GM23338 (cell line): ENCODE measurements around the gene GJE1. TPM values are rescaled to one million over a fixed set of nuclear protein-coding genes. Genes with fewer than 3 reads are reported as not detected.
"Not testable (repeated sequence)": the region's sequence is repeated elsewhere in the genome, so short reads cannot be mapped to it uniquely, and the experiment has no call there.

ENCODE experiments used
- ATAC-seq: fragments of 200-7000 bp; cut with Tn5 transposase; 3 replicates; pipeline ENCODE4 v1.9.1; 2020
- DNase-seq: peaks from one replicate; pipeline ENCODE4 v3.0.0-alpha.2; 2015; ENCODE audit warnings: low spot score
- H2AFZ ChIP-seq: fragments of 200-600 bp; sonication (generic); 2 replicates; pipeline ENCODE4 v1.8.0; 2016; ENCODE audit warnings: antibody characterized with exemption, mild to moderate bottlenecking, moderate library complexity
- H3F3A ChIP-seq: fragments of 200-600 bp; sonication (generic); replicated peaks from 2 replicates; pipeline ENCODE4 v1.8.0; 2017; ENCODE audit warnings: antibody characterized with exemption, mixed run types, low read depth
- H3K27ac ChIP-seq: fragments of 200-600 bp; sonication (generic); 2 replicates; pipeline ENCODE4 v1.6.1; 2016; ENCODE audit warnings: low read depth
- H3K27me3 ChIP-seq: fragments of 200-600 bp; sonication (generic); 2 replicates; pipeline ENCODE4 v1.8.0; 2016; ENCODE audit warnings: mild to moderate bottlenecking, mixed run types, moderate library complexity; ENCODE audit not compliant: insufficient read depth
- H3K36me3 ChIP-seq: fragments of 200-600 bp; sonication (generic); 2 replicates; pipeline ENCODE4 v1.8.0; 2016; ENCODE audit warnings: mild to moderate bottlenecking; ENCODE audit not compliant: insufficient read depth
- H3K4me1 ChIP-seq: fragments of 200-600 bp; sonication (generic); 2 replicates; pipeline ENCODE4 v1.8.0; 2016; ENCODE audit warnings: mild to moderate bottlenecking, moderate library complexity; ENCODE audit not compliant: insufficient read depth
- H3K4me2 ChIP-seq: fragments of 200-600 bp; sonication (generic); 2 replicates; pipeline ENCODE4 v1.7.1; 2017; ENCODE audit warnings: mixed run types
- H3K4me3 ChIP-seq: fragments of 200-600 bp; sonication (generic); 2 replicates; pipeline ENCODE4 v1.6.1; 2016; ENCODE audit warnings: mixed run types
- H3K79me2 ChIP-seq: fragments of 200-600 bp; sonication (generic); replicated peaks from 2 replicates; pipeline ENCODE4 v1.8.0; 2017; ENCODE audit warnings: mild to moderate bottlenecking; ENCODE audit not compliant: insufficient read depth
- H3K9me2 ChIP-seq: fragments of 200-600 bp; sonication (generic); 2 replicates; pipeline ENCODE4 v1.8.0; 2017; ENCODE audit not compliant: insufficient read depth
- H4K20me1 ChIP-seq: fragments of 200-600 bp; sonication (generic); replicated peaks from 2 replicates; pipeline ENCODE4 v1.8.0; 2017; ENCODE audit warnings: mild to moderate bottlenecking; ENCODE audit not compliant: insufficient read depth
- H3K27ac Mint-ChIP-seq: 2 replicates; pipeline ENCODE4 v1.8.0; 2020; ENCODE audit warnings: inconsistent platforms, mild to moderate bottlenecking, moderate library complexity, mixed read lengths
- H3K27me3 Mint-ChIP-seq: 3 replicates; pipeline ENCODE4 v1.8.0; 2022; ENCODE audit warnings: low read depth, mild to moderate bottlenecking, moderate library complexity, mixed read lengths, inconsistent platforms; ENCODE audit not compliant: insufficient read depth, poor library complexity
- H3K36me3 Mint-ChIP-seq: 3 replicates; pipeline ENCODE4 v1.8.0; 2021; ENCODE audit warnings: low read depth, mild to moderate bottlenecking, inconsistent platforms, moderate library complexity, mixed read lengths
- H3K4me1 Mint-ChIP-seq: 3 replicates; pipeline ENCODE4 v1.8.0; 2020; ENCODE audit warnings: mild to moderate bottlenecking, inconsistent platforms, mixed read lengths
- H3K4me3 Mint-ChIP-seq: 3 replicates; pipeline ENCODE4 v1.8.0; 2021; ENCODE audit warnings: moderate library complexity, mild to moderate bottlenecking, inconsistent platforms, mixed read lengths
- H3K9me3 Mint-ChIP-seq: 3 replicates; pipeline ENCODE4 v1.8.0; 2020; ENCODE audit warnings: moderate library complexity, mild to moderate bottlenecking, inconsistent platforms, mixed read lengths
- CREB1 ChIP-seq: fragments of 250-450 bp; sonication (Bioruptor Pico); IDR thresholded peaks from 2 replicates; pipeline ENCODE4 v1.5.0; 2020; ENCODE audit warnings: low read depth, mild to moderate bottlenecking, moderate library complexity
- EZH2phosphoT487 ChIP-seq: fragments of 200-600 bp; sonication (generic); IDR thresholded peaks from one replicate; pipeline ENCODE4 v1.8.1; 2018; ENCODE audit warnings: antibody characterized with exemption; ENCODE audit not compliant: unreplicated experiment
- NANOG ChIP-seq: IDR thresholded peaks from 2 replicates; pipeline ENCODE4 v1.6.1; 2016; ENCODE audit warnings: antibody characterized with exemption, borderline replicate concordance
- polyA plus RNA-seq: library from polyadenylated mRNA; unstranded; fragments of >200 nt; fragmentation: Nextera tagmentation; extraction: Ambion mirVana; gene quantifications from 2 replicates; pipeline ENCODE4 v1.2.1, GENCODE V29; 2016
- total RNA-seq: library from RNA; depleted of rRNA; stranded (reverse); fragments of >200 nt; shearing (Covaris generic); gene quantifications from 2 replicates; pipeline ENCODE4 v1.2.3, GENCODE V29; 2014
- TF ChIP-seq, protein P1 (sequence below), 2 experiments: fragments of 200-600 bp in 1 of 2; sonication (generic) in 1 of 2; conservative IDR thresholded peaks; 2 replicates each; pipeline versions ENCODE4 v1.5.1 to v1.6.1; 2016 to 2017; ENCODE audit warnings: antibody characterized with exemption in 2 of 2, low read depth in 2 of 2, mild to moderate bottlenecking in 2 of 2, moderate library complexity in 1 of 2
- TF ChIP-seq, protein P2 (sequence below): IDR thresholded peaks from 2 replicates; pipeline ENCODE4 v1.6.1; 2016; ENCODE audit warnings: antibody characterized with exemption

Gene GJE1
- total and polyA plus RNA-seq, 2 experiments from 2014 or later = not detected

DNA sequence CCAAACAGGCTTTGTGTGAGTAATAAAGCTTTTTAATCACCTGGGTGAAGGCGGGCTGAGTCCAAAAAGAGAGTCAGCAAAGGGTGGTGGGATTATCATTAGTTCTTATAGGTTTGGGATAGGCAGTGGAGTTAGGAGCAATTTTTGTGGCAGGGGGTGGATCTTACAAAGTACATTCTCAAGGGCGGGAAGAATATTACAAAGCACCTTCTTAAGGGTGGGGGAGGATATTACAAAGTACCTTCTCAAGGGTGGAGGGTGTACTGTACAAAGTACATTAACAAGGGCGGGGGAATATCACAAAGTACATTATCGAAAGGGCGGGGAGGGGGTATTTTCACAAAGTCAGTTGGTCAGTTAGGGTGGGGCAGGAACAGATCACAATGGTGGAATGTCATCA, 27.9 kb upstream of the GJE1 start:
- H3K4me3 Mint-ChIP-seq, H3K79me2 ChIP-seq, H3K9me2 ChIP-seq, H3K4me3 ChIP-seq, H3K9me3 Mint-ChIP-seq, ATAC-seq, H3F3A ChIP-seq, H2AFZ ChIP-seq, H3K27me3 Mint-ChIP-seq, H3K4me2 ChIP-seq, DNase-seq, H3K27ac ChIP-seq, H3K36me3 ChIP-seq, H4K20me1 ChIP-seq, H3K27ac Mint-ChIP-seq, H3K4me1 Mint-ChIP-seq, H3K36me3 Mint-ChIP-seq, H3K27me3 ChIP-seq: not testable (repeated sequence)
- H3K4me1 ChIP-seq = peaks cover 16% of the 10 kb centered on the region; the same call in 1 of the 2 replicates

DNA sequence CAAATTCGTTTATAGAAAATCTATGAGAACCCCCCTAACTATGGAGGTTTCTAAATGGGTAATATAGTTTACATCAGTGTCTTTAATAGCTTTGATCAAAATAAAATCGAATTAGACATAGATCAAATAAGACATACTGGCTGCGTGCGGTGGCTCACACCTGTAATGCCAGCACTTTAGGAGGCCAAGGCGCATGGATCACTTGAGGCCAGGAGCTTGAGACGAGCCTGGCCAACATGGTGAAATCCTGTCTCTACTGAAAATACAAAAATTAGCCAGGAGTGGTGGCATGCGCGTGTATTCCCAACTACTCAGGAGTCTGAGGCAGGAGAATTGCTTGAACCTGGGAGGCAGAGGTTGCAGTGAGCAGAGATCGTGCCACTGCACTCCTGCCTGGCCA, 21.9 kb upstream of the GJE1 start:
- not testable (repeated sequence) for H4K20me1 ChIP-seq, DNase-seq, H3K4me2 ChIP-seq, H3K4me3 Mint-ChIP-seq, H3K36me3 ChIP-seq, H3K27me3 Mint-ChIP-seq, ATAC-seq, H3K36me3 Mint-ChIP-seq, H3K79me2 ChIP-seq, H3K9me2 ChIP-seq, H3K4me3 ChIP-seq, H3K27ac ChIP-seq, H3K9me3 Mint-ChIP-seq, H3K27me3 ChIP-seq, H3K4me1 Mint-ChIP-seq, H2AFZ ChIP-seq, H3K27ac Mint-ChIP-seq, H3F3A ChIP-seq
- H3K4me1 ChIP-seq = peaks cover 12% of the 10 kb centered on the region; the same call in 1 of the 2 replicates

DNA sequence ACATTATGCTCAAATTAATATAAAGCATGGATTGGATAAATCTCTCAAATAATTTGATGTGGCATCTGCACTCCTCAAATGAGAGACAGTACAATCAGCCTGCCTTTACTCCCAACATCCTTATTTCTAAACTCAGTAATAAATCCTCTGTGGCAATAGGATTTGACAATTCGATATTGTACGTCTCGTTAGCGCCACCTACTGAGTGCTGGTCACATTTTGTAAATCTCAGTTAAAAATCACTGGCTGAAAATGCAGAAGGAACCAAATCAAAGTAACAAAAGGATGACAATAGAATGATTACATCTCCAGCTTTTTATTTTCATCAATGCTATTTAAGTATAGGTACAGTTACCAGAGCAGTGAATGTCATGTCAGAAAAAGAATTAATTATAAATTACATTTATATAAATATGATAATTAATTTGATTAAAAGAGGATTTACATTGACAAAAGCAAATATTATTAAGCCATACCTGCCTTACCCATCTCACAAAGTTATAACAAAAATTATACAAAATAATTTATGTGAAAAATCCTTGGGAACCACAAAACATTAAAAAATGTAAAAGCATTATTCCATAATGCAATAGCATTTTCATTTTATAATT, 20.2 kb upstream of the GJE1 start:
- H3K79me2 ChIP-seq = no peaks in the 10 kb centered on the region
- no peak overlapping the region for H3K4me3 ChIP-seq
- no peaks in the 10 kb centered on the region for H3K36me3 ChIP-seq
- no peak overlapping the region for H3K27ac ChIP-seq
- H2AFZ ChIP-seq = no peak overlapping the region
- H3K9me2 ChIP-seq = no peaks in the 10 kb centered on the region
- H3K36me3 Mint-ChIP-seq = no peaks in the 10 kb centered on the region
- H3K27me3 Mint-ChIP-seq = peaks cover 1% of the 10 kb centered on the region
- H3K4me2 ChIP-seq = no peak overlapping the region
- no peak overlapping the region for H3K27ac Mint-ChIP-seq
- H3K4me3 Mint-ChIP-seq = no peak overlapping the region
- H3K4me1 Mint-ChIP-seq = peaks cover 4% of the 10 kb centered on the region; the same call in 2 of the 3 replicates
- H3K27me3 ChIP-seq = no peaks in the 10 kb centered on the region
- ATAC-seq = no peak
- TF ChIP-seq CREB1 (no peak), EZH2phosphoT487 (no peak), NANOG (no peak)
- TF ChIP-seq, protein P1, sequence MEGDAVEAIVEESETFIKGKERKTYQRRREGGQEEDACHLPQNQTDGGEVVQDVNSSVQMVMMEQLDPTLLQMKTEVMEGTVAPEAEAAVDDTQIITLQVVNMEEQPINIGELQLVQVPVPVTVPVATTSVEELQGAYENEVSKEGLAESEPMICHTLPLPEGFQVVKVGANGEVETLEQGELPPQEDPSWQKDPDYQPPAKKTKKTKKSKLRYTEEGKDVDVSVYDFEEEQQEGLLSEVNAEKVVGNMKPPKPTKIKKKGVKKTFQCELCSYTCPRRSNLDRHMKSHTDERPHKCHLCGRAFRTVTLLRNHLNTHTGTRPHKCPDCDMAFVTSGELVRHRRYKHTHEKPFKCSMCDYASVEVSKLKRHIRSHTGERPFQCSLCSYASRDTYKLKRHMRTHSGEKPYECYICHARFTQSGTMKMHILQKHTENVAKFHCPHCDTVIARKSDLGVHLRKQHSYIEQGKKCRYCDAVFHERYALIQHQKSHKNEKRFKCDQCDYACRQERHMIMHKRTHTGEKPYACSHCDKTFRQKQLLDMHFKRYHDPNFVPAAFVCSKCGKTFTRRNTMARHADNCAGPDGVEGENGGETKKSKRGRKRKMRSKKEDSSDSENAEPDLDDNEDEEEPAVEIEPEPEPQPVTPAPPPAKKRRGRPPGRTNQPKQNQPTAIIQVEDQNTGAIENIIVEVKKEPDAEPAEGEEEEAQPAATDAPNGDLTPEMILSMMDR (conservative IDR thresholded peaks at IDR 0.05; ENCODE audit: low read depth in 2 of 2) = peak; percentile 89 to 97
- TF ChIP-seq, protein P2, sequence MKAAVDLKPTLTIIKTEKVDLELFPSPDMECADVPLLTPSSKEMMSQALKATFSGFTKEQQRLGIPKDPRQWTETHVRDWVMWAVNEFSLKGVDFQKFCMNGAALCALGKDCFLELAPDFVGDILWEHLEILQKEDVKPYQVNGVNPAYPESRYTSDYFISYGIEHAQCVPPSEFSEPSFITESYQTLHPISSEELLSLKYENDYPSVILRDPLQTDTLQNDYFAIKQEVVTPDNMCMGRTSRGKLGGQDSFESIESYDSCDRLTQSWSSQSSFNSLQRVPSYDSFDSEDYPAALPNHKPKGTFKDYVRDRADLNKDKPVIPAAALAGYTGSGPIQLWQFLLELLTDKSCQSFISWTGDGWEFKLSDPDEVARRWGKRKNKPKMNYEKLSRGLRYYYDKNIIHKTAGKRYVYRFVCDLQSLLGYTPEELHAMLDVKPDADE = no peak
- no peaks in the 10 kb centered on the region for H3K4me1 ChIP-seq
- no peaks in the 10 kb centered on the region for H3K9me3 Mint-ChIP-seq
- H3F3A ChIP-seq = no peaks in the 10 kb centered on the region
- peak; percentile 93 for DNase-seq
- no peaks in the 10 kb centered on the region for H4K20me1 ChIP-seq
